CD14-positive monocyte (primary cell): Measurements from ENCODE around the gene TPPP. TPM values are rescaled to one million over a fixed set of nuclear protein-coding genes. Genes with fewer than 3 reads are reported as not detected.

Experiments used
- DNase-seq, 3 donors: peaks; one replicate each; pipeline ENCODE4 v3.0.0-alpha.2; 2011 to 2022
- H2AFZ ChIP-seq: 2 replicates; pipeline ENCODE4 v1.6.0; 2012; ENCODE audit warnings: mild to moderate bottlenecking, low read depth, low read length, inconsistent platforms; ENCODE audit not compliant: insufficient read depth, poor library complexity, severe bottlenecking
- H3K27ac ChIP-seq, 2 donors: 1 replicate in 1 of 2; 2 replicates in 1 of 2; pipeline ENCODE4 v1.5.1; 2012 to 2013; ENCODE audit warnings: low read length in 2 of 2, control low read depth in 1 of 2, inconsistent platforms in 1 of 2, low read depth in 1 of 2, mild to moderate bottlenecking in 1 of 2
- H3K27me3 ChIP-seq, 2 donors: one replicate each; pipeline versions ENCODE4 v1.6.0 to v1.6.1; 2011 to 2013; ENCODE audit warnings: low read length in 2 of 2; ENCODE audit not compliant: control insufficient read depth in 2 of 2, insufficient read depth in 2 of 2
- H3K36me3 ChIP-seq, 2 donors: replicated peaks in 1 of 2; 1 replicate in 1 of 2; 2 replicates in 1 of 2; pipeline versions ENCODE4 v1.5.1 to v1.6.1; 2012 to 2013; ENCODE audit warnings: low read length in 2 of 2, control low read depth in 1 of 2, inconsistent platforms in 1 of 2, mild to moderate bottlenecking in 1 of 2; ENCODE audit not compliant: insufficient read depth in 2 of 2, control insufficient read depth in 1 of 2
- H3K4me1 ChIP-seq, 2 donors: 1 replicate in 1 of 2; 2 replicates in 1 of 2; pipeline versions ENCODE4 v1.5.1 to v1.6.1; 2012 to 2013; ENCODE audit warnings: low read length in 2 of 2, control low read depth in 1 of 2, inconsistent platforms in 1 of 2, mild to moderate bottlenecking in 1 of 2, moderate library complexity in 1 of 2; ENCODE audit not compliant: insufficient read depth in 2 of 2, control insufficient read depth in 1 of 2
- H3K4me2 ChIP-seq: replicated peaks from 2 replicates; pipeline ENCODE3; 2012; ENCODE audit warnings: low read length, moderate library complexity, mild to moderate bottlenecking; ENCODE audit not compliant: poor library complexity, severe bottlenecking; ENCODE audit errors: extremely low read depth
- H3K4me3 ChIP-seq, 3 experiments: fragments of 200-600 bp in 1 of 3; sonication (generic) in 1 of 3; replicated peaks in 1 of 3; 1 replicate in 2 of 3; 2 replicates in 1 of 3; pipeline ENCODE4 v1.5.1; 2011 to 2013; ENCODE audit warnings: low read length in 3 of 3, mild to moderate bottlenecking in 3 of 3, control low read depth in 2 of 3, low read depth in 2 of 3, inconsistent platforms in 1 of 3, moderate library complexity in 1 of 3
- H3K79me2 ChIP-seq: 2 replicates; pipeline ENCODE4 v1.6.0; 2012; ENCODE audit warnings: mild to moderate bottlenecking, control low read depth, inconsistent platforms, low read length, moderate library complexity; ENCODE audit not compliant: insufficient read depth
- H3K9ac ChIP-seq: 2 replicates; pipeline ENCODE4 v1.6.0; 2017; ENCODE audit warnings: low read length, mild to moderate bottlenecking; ENCODE audit not compliant: insufficient read depth, poor library complexity, severe bottlenecking
- H3K9me3 ChIP-seq, 2 donors: replicated peaks in 1 of 2; 1 replicate in 1 of 2; 2 replicates in 1 of 2; pipeline versions ENCODE4 v1.5.1 to v1.6.1; 2012 to 2013; ENCODE audit warnings: low read length in 2 of 2, control low read depth in 1 of 2; ENCODE audit not compliant: control insufficient read depth in 1 of 2, insufficient read depth in 1 of 2
- H4K20me1 ChIP-seq: 2 replicates; pipeline ENCODE4 v1.6.0; 2012; ENCODE audit warnings: mild to moderate bottlenecking, low read length, control low read depth, moderate library complexity; ENCODE audit not compliant: insufficient read depth
- H3K27ac Mint-ChIP-seq, 7 donors: one replicate each; pipeline ENCODE4 v1.8.0; 2020; ENCODE audit warnings: mild to moderate bottlenecking in 7 of 7, mixed read lengths in 7 of 7, moderate library complexity in 6 of 7, inconsistent platforms in 2 of 7
- H3K27me3 Mint-ChIP-seq, 3 donors: one replicate each; pipeline ENCODE4 v1.8.0; 2021 to 2022; ENCODE audit warnings: low read depth in 3 of 3, mild to moderate bottlenecking in 3 of 3, mixed read lengths in 3 of 3, moderate library complexity in 3 of 3, inconsistent platforms in 1 of 3
- H3K36me3 Mint-ChIP-seq, 2 donors: one replicate each; pipeline ENCODE4 v1.8.0; 2020; ENCODE audit warnings: mixed read lengths in 2 of 2, inconsistent platforms in 1 of 2, mild to moderate bottlenecking in 1 of 2
- H3K4me1 Mint-ChIP-seq: one replicate; pipeline ENCODE4 v1.8.0; 2020; ENCODE audit warnings: mild to moderate bottlenecking, mixed read lengths
- H3K4me3 Mint-ChIP-seq, 2 donors: one replicate each; pipeline ENCODE4 v1.8.0; 2020; ENCODE audit warnings: mild to moderate bottlenecking in 2 of 2, mixed read lengths in 2 of 2, moderate library complexity in 1 of 2
- H3K9me3 Mint-ChIP-seq, 7 donors: one replicate each; pipeline ENCODE4 v1.8.0; 2020 to 2022; ENCODE audit warnings: mixed read lengths in 7 of 7, mild to moderate bottlenecking in 6 of 7, moderate library complexity in 6 of 7, inconsistent platforms in 2 of 7
- CTCF ChIP-seq: fragments of 200-600 bp; IDR thresholded peaks from one replicate; pipeline ENCODE4 v1.8.0; 2022; ENCODE audit warnings: antibody characterized with exemption, mild to moderate bottlenecking
- WGBS: methylation state at CpG from one replicate; pipeline ENCODE4 v1.1.5; 2013; ENCODE audit warnings: missing lambda C conversion rate; ENCODE audit not compliant: insufficient coverage; 5-methylcytosine and 5-hydroxymethylcytosine counted together
- intact Hi-C, 2 donors: fragments of 100-400 bp; cut with micrococcal nuclease; formaldehyde crosslinking; loops; one replicate each; pipeline versions ENCODE4 v1.15.0 to v1.15.1; 2023
- polyA plus RNA-seq, 3 donors: library from polyadenylated mRNA; depleted of rRNA in 1 of 3; unstranded in 2 of 3; stranded (reverse) in 1 of 3; fragments of 300-500 nt in 2 of 3; fragments of >200 nt in 1 of 3; fragmentation: Illumina TruSeq in 2 of 3; gene quantifications; 1 replicate in 2 of 3; 2 replicates in 1 of 3; pipeline ENCODE4 v1.2.3, GENCODE V29; 2012 to 2021

TPPP gene
- polyA plus RNA-seq, 3 donors, result 0.02 to 0.17 (median 0.06) TPM

- DNase-seq, result no peak
- Histone ChIP-seq H3K4me1 (no peaks in the 10 kb centered on the region), H3K36me3 (peaks cover 16 to 64% of the 10 kb centered on the region in 2 donors), H3K4me2 (no peak overlapping the region), H3K9ac (no peak overlapping the region), H3K79me2 (no peaks in the 10 kb centered on the region), H2AFZ (no peak overlapping the region), H4K20me1 (no peaks in the 10 kb centered on the region), H3K4me3 (no peak overlapping the region), H3K9me3 (peaks cover 16 to 18% of the 10 kb centered on the region in 2 donors), H3K27ac (no peak overlapping the region), H3K27me3 (no peaks in the 10 kb centered on the region)
- no peak for TF ChIP-seq CTCF
- no peaks in the 10 kb centered on the region for H3K4me1 Mint-ChIP-seq
- peaks cover 32 to 52% of the 10 kb centered on the region in 2 donors for H3K36me3 Mint-ChIP-seq
- intact Hi-C loops, result no loop called here
- H3K27ac Mint-ChIP-seq, result no peak overlapping the region
- no peak overlapping the region for H3K4me3 Mint-ChIP-seq
- no peaks in the 10 kb centered on the region for H3K27me3 Mint-ChIP-seq
- peaks cover 0 to 3% (median 0%) of the 10 kb centered on the region in 7 donors for H3K9me3 Mint-ChIP-seq
- WGBS, result 98% methylated on average over 16 of the region's 18 CpGs
These were observed 46.6 kb downstream of the TPPP start for GRCh38 chr5:646396-647201.

GRCh38 chr5:645421-645820 is 47.7 kb downstream of the TPPP start:
- Histone ChIP-seq H3K4me2 (no peak overlapping the region), H4K20me1 (no peaks in the 10 kb centered on the region), H3K4me1 (no peaks in the 10 kb centered on the region), H3K27me3 (no peaks in the 10 kb centered on the region), H3K27ac (no peak overlapping the region), H3K79me2 (no peaks in the 10 kb centered on the region), H3K9me3 (peaks cover 16 to 18% of the 10 kb centered on the region in 2 donors), H3K4me3 (no peak overlapping the region), H3K36me3 (peaks cover 25 to 70% of the 10 kb centered on the region in 2 donors), H3K9ac (no peak overlapping the region), H2AFZ (no peak overlapping the region)
- Mint-ChIP-seq H3K27ac (peak overlapping the region in 1 of 7 donors; percentile 30), H3K9me3 (peaks cover 0 to 3% (median 0%) of the 10 kb centered on the region in 7 donors), H3K4me3 (no peak overlapping the region), H3K36me3 (peaks cover 41 to 63% of the 10 kb centered on the region in 2 donors), H3K27me3 (no peaks in the 10 kb centered on the region), H3K4me1 (no peaks in the 10 kb centered on the region)
- WGBS, result 98% methylated on average over 9 of the region's 13 CpGs
- intact Hi-C loops, result no loop called here
- no peak for DNase-seq
- TF ChIP-seq CTCF, result no peak
